Measurements from ENCODE around the gene ST8SIA2. TPM values are rescaled to one million over a fixed set of nuclear protein-coding genes. Genes with fewer than 3 reads are reported as not detected.

ST8SIA2 gene
- total RNA-seq, 2 donors from 2014 or later = not detected

- H3K4me3 Mint-ChIP-seq = no peak overlapping the region
- no peak overlapping the region for H3K27ac Mint-ChIP-seq
- H3K9me3 Mint-ChIP-seq = no peaks in the 10 kb centered on the region
- no peak for ATAC-seq (replicated peaks)
- H3K27me3 Mint-ChIP-seq = peaks cover 7% of the 10 kb centered on the region
- no peaks in the 10 kb centered on the region for H3K4me1 Mint-ChIP-seq
- H3K36me3 Mint-ChIP-seq (ENCODE audit: low read depth) = no peaks in the 10 kb centered on the region
Observed at GRCh38 chr15:92443381-92443780, 49.7 kb downstream of the ST8SIA2 start.

GRCh38 chr15:92444631-92445030 lies 51.0 kb downstream of the ST8SIA2 start:
- H3K36me3 Mint-ChIP-seq (ENCODE audit: low read depth) = no peaks in the 10 kb centered on the region

GRCh38 chr15:92448370-92448769 lies 54.7 kb downstream of the ST8SIA2 start:
- no peak for ATAC-seq (replicated peaks)
- no peak overlapping the region for H3K4me3 Mint-ChIP-seq
- H3K36me3 Mint-ChIP-seq (ENCODE audit: low read depth) = no peaks in the 10 kb centered on the region
- no peak overlapping the region for H3K27ac Mint-ChIP-seq
- peaks cover 11% of the 10 kb centered on the region for H3K27me3 Mint-ChIP-seq
- H3K4me1 Mint-ChIP-seq = no peaks in the 10 kb centered on the region
- H3K9me3 Mint-ChIP-seq = no peaks in the 10 kb centered on the region

More at GRCh38 chr15:92444631-92445030, 51.0 kb downstream of the ST8SIA2 start:
- Mint-ChIP-seq H3K9me3 (no peaks in the 10 kb centered on the region), H3K4me1 (no peaks in the 10 kb centered on the region), H3K27ac (no peak overlapping the region), H3K4me3 (no peak overlapping the region), H3K27me3 (peaks cover 4% of the 10 kb centered on the region)
- no peak for ATAC-seq (replicated peaks)

GRCh38 chr15:92449476-92449875 lies 55.8 kb downstream of the ST8SIA2 start:
- H3K27ac Mint-ChIP-seq = no peak overlapping the region
- peaks cover 11% of the 10 kb centered on the region for H3K27me3 Mint-ChIP-seq
- H3K4me3 Mint-ChIP-seq = no peak overlapping the region
- no peak for ATAC-seq (replicated peaks)
- no peaks in the 10 kb centered on the region for H3K9me3 Mint-ChIP-seq
- no peaks in the 10 kb centered on the region for H3K4me1 Mint-ChIP-seq
- H3K36me3 Mint-ChIP-seq (ENCODE audit: low read depth) = no peaks in the 10 kb centered on the region

- H3K4me1 Mint-ChIP-seq = no peaks in the 10 kb centered on the region
- ATAC-seq (replicated peaks) = no peak
- H3K27ac Mint-ChIP-seq = no peak overlapping the region
- no peak overlapping the region for H3K4me3 Mint-ChIP-seq
- H3K36me3 Mint-ChIP-seq (ENCODE audit: low read depth) = no peaks in the 10 kb centered on the region
- peaks cover 13% of the 10 kb centered on the region for H3K27me3 Mint-ChIP-seq
- H3K9me3 Mint-ChIP-seq = no peaks in the 10 kb centered on the region
Observed at GRCh38 chr15:92451225-92451825, 57.6 kb downstream of the ST8SIA2 start.

GRCh38 chr15:92452143-92452542 lies 58.5 kb downstream of the ST8SIA2 start:
- peaks cover 15% of the 10 kb centered on the region for H3K27me3 Mint-ChIP-seq
- no peaks in the 10 kb centered on the region for H3K36me3 Mint-ChIP-seq (ENCODE audit: low read depth)
- H3K9me3 Mint-ChIP-seq = no peaks in the 10 kb centered on the region
- H3K4me1 Mint-ChIP-seq = no peaks in the 10 kb centered on the region
- H3K27ac Mint-ChIP-seq = no peak overlapping the region
- no peak for ATAC-seq (replicated peaks)
- H3K4me3 Mint-ChIP-seq = no peak overlapping the region

- H3K4me1 Mint-ChIP-seq = no peaks in the 10 kb centered on the region
- no peaks in the 10 kb centered on the region for H3K9me3 Mint-ChIP-seq
- no peak for ATAC-seq (replicated peaks)
- no peak overlapping the region for H3K4me3 Mint-ChIP-seq
- peaks cover 14% of the 10 kb centered on the region for H3K27me3 Mint-ChIP-seq
- no peaks in the 10 kb centered on the region for H3K36me3 Mint-ChIP-seq (ENCODE audit: low read depth)
- H3K27ac Mint-ChIP-seq = no peak overlapping the region
Observed at GRCh38 chr15:92453607-92454006, 59.9 kb downstream of the ST8SIA2 start.

GRCh38 chr15:92454555-92455105 lies 60.9 kb downstream of the ST8SIA2 start:
- ATAC-seq (replicated peaks) = no peak
- no peaks in the 10 kb centered on the region for H3K36me3 Mint-ChIP-seq (ENCODE audit: low read depth)
- no peaks in the 10 kb centered on the region for H3K4me1 Mint-ChIP-seq
- H3K9me3 Mint-ChIP-seq = no peaks in the 10 kb centered on the region
- H3K4me3 Mint-ChIP-seq = no peak overlapping the region
- H3K27me3 Mint-ChIP-seq = peaks cover 14% of the 10 kb centered on the region
- no peak overlapping the region for H3K27ac Mint-ChIP-seq

GRCh38 chr15:92455271-92455670 lies 61.6 kb downstream of the ST8SIA2 start:
- Mint-ChIP-seq H3K36me3 (ENCODE audit: low read depth) (no peaks in the 10 kb centered on the region), H3K4me1 (no peaks in the 10 kb centered on the region), H3K27ac (no peak overlapping the region), H3K4me3 (no peak overlapping the region), H3K27me3 (peaks cover 12% of the 10 kb centered on the region), H3K9me3 (no peaks in the 10 kb centered on the region)
- no peak for ATAC-seq (replicated peaks)

GRCh38 chr15:92457471-92458041 lies 63.9 kb downstream of the ST8SIA2 start:
- Mint-ChIP-seq H3K36me3 (ENCODE audit: low read depth) (no peaks in the 10 kb centered on the region), H3K4me1 (no peaks in the 10 kb centered on the region), H3K4me3 (no peak overlapping the region), H3K27me3 (peaks cover 11% of the 10 kb centered on the region), H3K9me3 (no peaks in the 10 kb centered on the region), H3K27ac (no peak overlapping the region)
- no peak for ATAC-seq (replicated peaks)

- ATAC-seq (replicated peaks) = no peak
- Mint-ChIP-seq H3K27me3 (peaks cover 11% of the 10 kb centered on the region), H3K4me1 (no peaks in the 10 kb centered on the region), H3K9me3 (no peaks in the 10 kb centered on the region), H3K4me3 (no peak overlapping the region), H3K36me3 (ENCODE audit: low read depth) (no peaks in the 10 kb centered on the region), H3K27ac (no peak overlapping the region)
Observed at GRCh38 chr15:92460023-92460422, 66.3 kb downstream of the ST8SIA2 start.

- H3K9me3 Mint-ChIP-seq = no peaks in the 10 kb centered on the region
- no peaks in the 10 kb centered on the region for H3K4me1 Mint-ChIP-seq
- no peaks in the 10 kb centered on the region for H3K36me3 Mint-ChIP-seq (ENCODE audit: low read depth)
- ATAC-seq (replicated peaks) = no peak
- H3K4me3 Mint-ChIP-seq = no peak overlapping the region
- no peak overlapping the region for H3K27ac Mint-ChIP-seq
- H3K27me3 Mint-ChIP-seq = peaks cover 7% of the 10 kb centered on the region
Observed at GRCh38 chr15:92462424-92463125, 68.9 kb downstream of the ST8SIA2 start.

GRCh38 chr15:92463352-92463751 lies 69.7 kb downstream of the ST8SIA2 start:
- Mint-ChIP-seq H3K27me3 (peaks cover 4% of the 10 kb centered on the region), H3K4me3 (no peak overlapping the region), H3K36me3 (ENCODE audit: low read depth) (no peaks in the 10 kb centered on the region), H3K4me1 (no peaks in the 10 kb centered on the region), H3K27ac (no peak overlapping the region), H3K9me3 (no peaks in the 10 kb centered on the region)
- no peak for ATAC-seq (replicated peaks)

- Mint-ChIP-seq H3K27me3 (peaks cover 4% of the 10 kb centered on the region), H3K4me3 (no peak overlapping the region), H3K9me3 (no peaks in the 10 kb centered on the region), H3K36me3 (ENCODE audit: low read depth) (no peaks in the 10 kb centered on the region), H3K27ac (no peak overlapping the region), H3K4me1 (no peaks in the 10 kb centered on the region)
- ATAC-seq (replicated peaks) = no peak
Observed at GRCh38 chr15:92463826-92464225, 70.1 kb downstream of the ST8SIA2 start.

- H3K4me3 Mint-ChIP-seq = no peak overlapping the region
- H3K9me3 Mint-ChIP-seq = no peaks in the 10 kb centered on the region
- peaks cover 3% of the 10 kb centered on the region for H3K27me3 Mint-ChIP-seq
- no peak overlapping the region for H3K27ac Mint-ChIP-seq
- no peaks in the 10 kb centered on the region for H3K4me1 Mint-ChIP-seq
- no peak for ATAC-seq (replicated peaks)
- no peaks in the 10 kb centered on the region for H3K36me3 Mint-ChIP-seq (ENCODE audit: low read depth)
Observed at GRCh38 chr15:92466834-92467233, 73.2 kb downstream of the ST8SIA2 start.

All from activated T-helper 17 cell treated with anti-CD3 and anti-CD28 coated beads, Interleukin-2, amount 50 U/mL, for 72 hours (primary cell).